Measurements from ENCODE around the gene GLCCI1.
"Not testable (repeated sequence)": the region's sequence is repeated elsewhere in the genome, so short reads cannot be mapped to it uniquely, and the experiment has no call there.

Gene GLCCI1

GRCh38 chr7:8094164-8095140, 125.9 kb downstream of the GLCCI1 start:
- no peaks in the 10 kb centered on the region for H3K27me3 Mint-ChIP-seq
- DNase-seq: no peak
- H3K4me3 Mint-ChIP-seq: no peak overlapping the region
- peaks cover 5% of the 10 kb centered on the region for H3K9me3 Mint-ChIP-seq
- no peak overlapping the region for H3K27ac Mint-ChIP-seq
- peaks cover 5% of the 10 kb centered on the region for H3K36me3 Mint-ChIP-seq (ENCODE audit: low read depth)
- peaks cover 3% of the 10 kb centered on the region for H3K4me1 Mint-ChIP-seq (ENCODE audit: low read depth)

- not testable (repeated sequence) for DNase-seq; H3K27ac Mint-ChIP-seq; H3K27me3 Mint-ChIP-seq; H3K36me3 Mint-ChIP-seq (ENCODE audit: low read depth); H3K4me3 Mint-ChIP-seq
- Mint-ChIP-seq H3K9me3 (peaks cover 28% of the 10 kb centered on the region), H3K4me1 (ENCODE audit: low read depth) (peaks cover 24% of the 10 kb centered on the region)
Observed at GRCh38 chr7:8101292-8101691, 132.7 kb downstream of the GLCCI1 start.

- H3K9me3 Mint-ChIP-seq: peaks cover 30% of the 10 kb centered on the region
- no peaks in the 10 kb centered on the region for H3K27me3 Mint-ChIP-seq
- H3K27ac Mint-ChIP-seq: no peak overlapping the region
- peaks cover 32% of the 10 kb centered on the region for H3K4me1 Mint-ChIP-seq (ENCODE audit: low read depth)
- DNase-seq: no peak
- no peak overlapping the region for H3K4me3 Mint-ChIP-seq
- peaks cover 5% of the 10 kb centered on the region for H3K36me3 Mint-ChIP-seq (ENCODE audit: low read depth)
Observed at GRCh38 chr7:8103282-8103681, 134.7 kb downstream of the GLCCI1 start.

- Mint-ChIP-seq H3K4me1 (ENCODE audit: low read depth) (peaks cover 32% of the 10 kb centered on the region), H3K27ac (peak overlapping the region; percentile 18), H3K36me3 (ENCODE audit: low read depth) (peaks cover 5% of the 10 kb centered on the region), H3K27me3 (no peaks in the 10 kb centered on the region), H3K9me3 (peaks cover 18% of the 10 kb centered on the region), H3K4me3 (no peak overlapping the region)
- DNase-seq: no peak
Observed at GRCh38 chr7:8105449-8106095, 137.0 kb downstream of the GLCCI1 start.

- Mint-ChIP-seq H3K4me1 (ENCODE audit: low read depth) (peaks cover 49% of the 10 kb centered on the region), H3K27me3 (no peaks in the 10 kb centered on the region), H3K27ac (no peak overlapping the region), H3K36me3 (ENCODE audit: low read depth) (no peaks in the 10 kb centered on the region), H3K4me3 (no peak overlapping the region), H3K9me3 (peaks cover 4% of the 10 kb centered on the region)
- DNase-seq: no peak
Observed at GRCh38 chr7:8109196-8110022, 140.8 kb downstream of the GLCCI1 start.

- no peak overlapping the region for H3K27ac Mint-ChIP-seq
- peaks cover 2% of the 10 kb centered on the region for H3K9me3 Mint-ChIP-seq
- no peaks in the 10 kb centered on the region for H3K27me3 Mint-ChIP-seq
- H3K4me3 Mint-ChIP-seq: no peak overlapping the region
- no peaks in the 10 kb centered on the region for H3K36me3 Mint-ChIP-seq (ENCODE audit: low read depth)
- no peak for DNase-seq
- H3K4me1 Mint-ChIP-seq (ENCODE audit: low read depth): peaks cover 49% of the 10 kb centered on the region
Observed at GRCh38 chr7:8111282-8111960, 142.8 kb downstream of the GLCCI1 start.

GRCh38 chr7:8112685-8113084, 144.1 kb downstream of the GLCCI1 start:
- peaks cover 5% of the 10 kb centered on the region for H3K9me3 Mint-ChIP-seq
- no peak for DNase-seq
- no peak overlapping the region for H3K4me3 Mint-ChIP-seq
- H3K36me3 Mint-ChIP-seq (ENCODE audit: low read depth): no peaks in the 10 kb centered on the region
- no peak overlapping the region for H3K27ac Mint-ChIP-seq
- peaks cover 56% of the 10 kb centered on the region for H3K4me1 Mint-ChIP-seq (ENCODE audit: low read depth)
- no peaks in the 10 kb centered on the region for H3K27me3 Mint-ChIP-seq

GRCh38 chr7:8113184-8113583, 144.6 kb downstream of the GLCCI1 start:
- H3K4me3 Mint-ChIP-seq: no peak overlapping the region
- peaks cover 5% of the 10 kb centered on the region for H3K9me3 Mint-ChIP-seq
- peaks cover 60% of the 10 kb centered on the region for H3K4me1 Mint-ChIP-seq (ENCODE audit: low read depth)
- H3K27ac Mint-ChIP-seq: no peak overlapping the region
- no peaks in the 10 kb centered on the region for H3K27me3 Mint-ChIP-seq
- H3K36me3 Mint-ChIP-seq (ENCODE audit: low read depth): no peaks in the 10 kb centered on the region
- DNase-seq: no peak

GRCh38 chr7:8114175-8114574, 145.6 kb downstream of the GLCCI1 start:
- peaks cover 67% of the 10 kb centered on the region for H3K4me1 Mint-ChIP-seq (ENCODE audit: low read depth)
- H3K4me3 Mint-ChIP-seq: no peak overlapping the region
- peaks cover 5% of the 10 kb centered on the region for H3K9me3 Mint-ChIP-seq
- H3K27ac Mint-ChIP-seq: peak overlapping the region; percentile 0
- H3K36me3 Mint-ChIP-seq (ENCODE audit: low read depth): no peaks in the 10 kb centered on the region
- no peak for DNase-seq
- H3K27me3 Mint-ChIP-seq: no peaks in the 10 kb centered on the region

GRCh38 chr7:8115547-8116402, 147.2 kb downstream of the GLCCI1 start:
- Mint-ChIP-seq H3K4me3 (no peak overlapping the region), H3K4me1 (ENCODE audit: low read depth) (peaks cover 75% of the 10 kb centered on the region), H3K27ac (no peak overlapping the region), H3K27me3 (no peaks in the 10 kb centered on the region), H3K36me3 (ENCODE audit: low read depth) (no peaks in the 10 kb centered on the region), H3K9me3 (peaks cover 5% of the 10 kb centered on the region)
- no peak for DNase-seq

GRCh38 chr7:8117195-8117594, 148.6 kb downstream of the GLCCI1 start:
- no peak for DNase-seq
- H3K36me3 Mint-ChIP-seq (ENCODE audit: low read depth): no peaks in the 10 kb centered on the region
- no peaks in the 10 kb centered on the region for H3K27me3 Mint-ChIP-seq
- H3K4me1 Mint-ChIP-seq (ENCODE audit: low read depth): peaks cover 76% of the 10 kb centered on the region
- peaks cover 5% of the 10 kb centered on the region for H3K9me3 Mint-ChIP-seq
- H3K27ac Mint-ChIP-seq: no peak overlapping the region
- H3K4me3 Mint-ChIP-seq: no peak overlapping the region

- H3K9me3 Mint-ChIP-seq: peaks cover 5% of the 10 kb centered on the region
- H3K27me3 Mint-ChIP-seq: no peaks in the 10 kb centered on the region
- no peak for DNase-seq
- no peaks in the 10 kb centered on the region for H3K36me3 Mint-ChIP-seq (ENCODE audit: low read depth)
- H3K4me1 Mint-ChIP-seq (ENCODE audit: low read depth): peaks cover 78% of the 10 kb centered on the region
- no peak overlapping the region for H3K27ac Mint-ChIP-seq
- H3K4me3 Mint-ChIP-seq: no peak overlapping the region
Observed at GRCh38 chr7:8119262-8119661, 150.7 kb downstream of the GLCCI1 start.

GRCh38 chr7:8120390-8121058, 151.9 kb downstream of the GLCCI1 start:
- no peak overlapping the region for H3K27ac Mint-ChIP-seq
- peaks cover 5% of the 10 kb centered on the region for H3K9me3 Mint-ChIP-seq
- no peaks in the 10 kb centered on the region for H3K36me3 Mint-ChIP-seq (ENCODE audit: low read depth)
- DNase-seq: no peak
- H3K4me3 Mint-ChIP-seq: no peak overlapping the region
- H3K27me3 Mint-ChIP-seq: no peaks in the 10 kb centered on the region
- peaks cover 78% of the 10 kb centered on the region for H3K4me1 Mint-ChIP-seq (ENCODE audit: low read depth)

Data from activated T-cell treated with anti-CD3 and anti-CD28 coated beads, Interleukin-2, amount 50 U/mL, for 24 hours (primary cell).